H9 (cell line): ENCODE data around the gene THRAP3. TPM values are rescaled to one million over a fixed set of nuclear protein-coding genes. Genes with fewer than 3 reads are reported as not detected.

Experiments
- DNase-seq: peaks from one replicate; pipeline ENCODE4 v3.0.0-alpha.2; 2017
- H2AFZ ChIP-seq: one replicate; pipeline ENCODE4 v1.6.1; 2013; ENCODE audit warnings: mild to moderate bottlenecking, low read length, control low read depth, moderate library complexity
- H2AK5ac ChIP-seq: 2 replicates; pipeline ENCODE4 v1.6.1; 2013; ENCODE audit warnings: low read length, control low read depth, mixed read lengths; ENCODE audit not compliant: insufficient read length
- H2BK120ac ChIP-seq: one replicate; pipeline ENCODE4 v1.6.1; 2013; ENCODE audit warnings: low read depth, mild to moderate bottlenecking, low read length, control low read depth, inconsistent platforms; ENCODE audit not compliant: poor library complexity, severe bottlenecking
- H2BK12ac ChIP-seq: 2 replicates; pipeline ENCODE4 v1.6.1; 2013; ENCODE audit warnings: low read length, control low read depth, mixed read lengths, low read depth; ENCODE audit not compliant: insufficient read length
- H2BK15ac ChIP-seq: 2 replicates; pipeline ENCODE4 v1.6.1; 2013; ENCODE audit warnings: low read depth, low read length, control low read depth
- H2BK20ac ChIP-seq: one replicate; pipeline ENCODE4 v1.6.1; 2013; ENCODE audit warnings: low read depth, mild to moderate bottlenecking, low read length, control low read depth, inconsistent platforms; ENCODE audit not compliant: poor library complexity, severe bottlenecking
- H2BK5ac ChIP-seq: 2 replicates; pipeline ENCODE4 v1.6.1; 2013; ENCODE audit warnings: low read length, control low read depth, mixed read lengths; ENCODE audit not compliant: insufficient read length
- H3K14ac ChIP-seq: 2 replicates; pipeline ENCODE4 v1.6.1; 2013; ENCODE audit warnings: low read length, control low read depth; ENCODE audit not compliant: insufficient read depth
- H3K18ac ChIP-seq: 2 replicates; pipeline ENCODE4 v1.6.1; 2013; ENCODE audit warnings: low read depth, mild to moderate bottlenecking, mixed read lengths, low read length, control low read depth; ENCODE audit not compliant: insufficient read length
- H3K23ac ChIP-seq: 2 replicates; pipeline ENCODE4 v1.6.1; 2013; ENCODE audit warnings: low read length, control low read depth, mixed read lengths, low read depth; ENCODE audit not compliant: insufficient read length
- H3K23me2 ChIP-seq: 2 replicates; pipeline ENCODE4 v1.6.1; 2013; ENCODE audit warnings: low read depth, mild to moderate bottlenecking, mixed read lengths, low read length, control low read depth; ENCODE audit not compliant: insufficient read length, poor library complexity, severe bottlenecking
- H3K27ac ChIP-seq: 2 replicates; pipeline ENCODE4 v1.5.1; 2013; ENCODE audit warnings: low read length, control low read depth, mixed read lengths, low read depth; ENCODE audit not compliant: insufficient read length
- H3K27me3 ChIP-seq: 2 replicates; pipeline ENCODE4 v1.6.1; 2013; ENCODE audit warnings: low read length, control low read depth, inconsistent platforms; ENCODE audit not compliant: insufficient read depth
- H3K4ac ChIP-seq: 2 replicates; pipeline ENCODE4 v1.6.1; 2013; ENCODE audit warnings: low read depth, mild to moderate bottlenecking, control low read depth, inconsistent platforms, low read length, moderate library complexity
- H3K4me1 ChIP-seq: 2 replicates; pipeline ENCODE4 v1.6.1; 2013; ENCODE audit warnings: low read length, control low read depth, inconsistent platforms; ENCODE audit not compliant: insufficient read depth
- H3K4me2 ChIP-seq: 2 replicates; pipeline ENCODE4 v1.6.1; 2013; ENCODE audit warnings: low read length, control low read depth, mixed read lengths; ENCODE audit not compliant: insufficient read length, insufficient read depth
- H3K56ac ChIP-seq: 2 replicates; pipeline ENCODE4 v1.6.1; 2013; ENCODE audit warnings: low read depth, mild to moderate bottlenecking, mixed read lengths, low read length, control low read depth; ENCODE audit not compliant: insufficient read length
- H3K79me1 ChIP-seq: 2 replicates; pipeline ENCODE4 v1.6.1; 2013; ENCODE audit warnings: low read depth, mild to moderate bottlenecking, moderate library complexity, low read length, control low read depth, inconsistent platforms; ENCODE audit not compliant: insufficient read depth, poor library complexity, severe bottlenecking
- H3K79me2 ChIP-seq: 2 replicates; pipeline ENCODE4 v1.6.1; 2013; ENCODE audit warnings: low read length, control low read depth, inconsistent platforms; ENCODE audit not compliant: insufficient read depth
- H3K9ac ChIP-seq: 2 replicates; pipeline ENCODE4 v1.6.1; 2013; ENCODE audit warnings: low read length, control low read depth, mixed read lengths; ENCODE audit not compliant: insufficient read length; ENCODE audit errors: extremely low read depth
- H3K9me3 ChIP-seq: one replicate; pipeline ENCODE4 v1.6.1; 2013; ENCODE audit warnings: low read depth, low read length, inconsistent platforms; ENCODE audit not compliant: control insufficient read depth
- H3T11ph ChIP-seq: one replicate; pipeline ENCODE4 v1.6.1; 2013; ENCODE audit warnings: mild to moderate bottlenecking, low read length, control low read depth, inconsistent platforms
- H4K20me1 ChIP-seq: one replicate; pipeline ENCODE4 v1.6.1; 2013; ENCODE audit not compliant: control insufficient read depth, insufficient read length, insufficient read depth
- H4K5ac ChIP-seq: 2 replicates; pipeline ENCODE4 v1.6.1; 2013; ENCODE audit warnings: low read depth, mild to moderate bottlenecking, mixed read lengths, low read length, control low read depth; ENCODE audit not compliant: insufficient read length
- H4K8ac ChIP-seq: replicated peaks from 2 replicates; pipeline ENCODE4 v1.6.1; 2013; ENCODE audit warnings: low read length, control low read depth, mixed read lengths, low read depth; ENCODE audit not compliant: insufficient read length
- H4K91ac ChIP-seq: 2 replicates; pipeline ENCODE4 v1.6.1; 2013; ENCODE audit warnings: low read depth, mild to moderate bottlenecking, moderate library complexity, mixed read lengths, low read length, control low read depth; ENCODE audit not compliant: insufficient read length
- H3K27ac Mint-ChIP-seq, 3 experiments: 2 replicates in 2 of 3; 3 replicates in 1 of 3; pipeline ENCODE4 v1.8.0; 2020 to 2021; ENCODE audit warnings: mixed read lengths in 3 of 3, mild to moderate bottlenecking in 1 of 3, moderate library complexity in 1 of 3
- H3K27me3 Mint-ChIP-seq: 2 replicates; pipeline ENCODE4 v1.8.0; 2021; ENCODE audit warnings: low read depth, mild to moderate bottlenecking, moderate library complexity, mixed read lengths
- H3K36me3 Mint-ChIP-seq, 3 experiments: 2 replicates in 2 of 3; 3 replicates in 1 of 3; pipeline ENCODE4 v1.8.0; 2020 to 2021; ENCODE audit warnings: low read depth in 3 of 3, mixed read lengths in 3 of 3; ENCODE audit not compliant: insufficient read depth in 1 of 3
- H3K4me1 Mint-ChIP-seq, 2 experiments: 2 replicates each; pipeline ENCODE4 v1.8.0; 2020; ENCODE audit warnings: mixed read lengths in 2 of 2
- H3K4me3 Mint-ChIP-seq, 2 experiments: 2 replicates in 1 of 2; 3 replicates in 1 of 2; pipeline ENCODE4 v1.8.0; 2020 to 2021; ENCODE audit warnings: mild to moderate bottlenecking in 2 of 2, mixed read lengths in 2 of 2, moderate library complexity in 1 of 2
- H3K9me3 Mint-ChIP-seq, 2 experiments: 2 replicates in 1 of 2; 3 replicates in 1 of 2; pipeline ENCODE4 v1.8.0; 2020; ENCODE audit warnings: mild to moderate bottlenecking in 2 of 2, mixed read lengths in 2 of 2, moderate library complexity in 1 of 2
- CTCF ChIP-seq: fragments of 200-600 bp; sonication (generic); conservative IDR thresholded peaks from 3 replicates; pipeline ENCODE4 v1.8.0; 2021; ENCODE audit warnings: antibody characterized with exemption, mild to moderate bottlenecking
- WGBS: extraction: QIAGEN DNeasy Blood & Tissue Kit; methylation state at CpG from one replicate; pipeline ENCODE4 v1.1.7; 2013; ENCODE audit warnings: missing lambda C conversion rate, low lambda C conversion rate, mixed read lengths; ENCODE audit not compliant: insufficient read length; ENCODE audit errors: extremely low coverage; 5-methylcytosine and 5-hydroxymethylcytosine counted together
- total RNA-seq: library from RNA; stranded (reverse); gene quantifications from 2 replicates; pipeline ENCODE4 v1.2.1, GENCODE V29; 2021

THRAP3 gene
- total RNA-seq, 1 experiment from 2014 or later, result 186 TPM

DNA sequence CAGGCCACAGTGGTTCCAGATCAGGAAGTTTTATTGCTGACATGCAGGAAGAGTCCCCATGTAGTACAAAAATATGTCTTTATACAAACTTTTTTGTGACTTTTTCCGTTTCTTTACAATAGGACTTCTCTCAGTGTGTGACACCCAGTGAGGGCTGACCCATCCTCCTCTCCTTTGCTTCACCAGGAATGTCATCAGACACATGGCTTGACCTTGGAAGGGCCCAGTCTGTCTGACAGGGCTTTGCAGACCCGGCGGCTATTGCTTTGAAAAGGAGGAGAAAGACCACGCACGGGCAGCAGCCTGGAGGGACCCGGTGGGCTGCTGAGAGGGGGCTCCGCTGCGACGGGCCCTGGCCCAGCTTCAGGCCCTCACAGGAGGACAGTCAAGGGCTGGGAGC is 115.4 kb downstream of the THRAP3 start:
- H3K79me1 ChIP-seq, result no peaks in the 10 kb centered on the region
- no peaks in the 10 kb centered on the region for H3K9me3 Mint-ChIP-seq
- H3K79me2 ChIP-seq, result no peaks in the 10 kb centered on the region
- H3K14ac ChIP-seq, result no peak overlapping the region
- H3K4me2 ChIP-seq, result no peak overlapping the region
- no peak overlapping the region for H4K5ac ChIP-seq
- H3K4me1 Mint-ChIP-seq, result no peaks in the 10 kb centered on the region
- no peak overlapping the region for H2BK120ac ChIP-seq
- no peak overlapping the region for H3K18ac ChIP-seq
- H3K4me1 ChIP-seq, result no peaks in the 10 kb centered on the region
- H3K23ac ChIP-seq, result no peak overlapping the region
- H3K4me3 Mint-ChIP-seq, result no peak overlapping the region
- no peak overlapping the region for H3K27ac ChIP-seq
- no peak overlapping the region for H3T11ph ChIP-seq
- no peak overlapping the region for H2BK20ac ChIP-seq
- no peak overlapping the region for H2AK5ac ChIP-seq
- H3K9me3 ChIP-seq, result no peaks in the 10 kb centered on the region
- no peak overlapping the region for H3K56ac ChIP-seq
- TF ChIP-seq CTCF, result no peak
- no peaks in the 10 kb centered on the region for H3K27me3 ChIP-seq
- H4K8ac ChIP-seq, result no peak overlapping the region
- no peaks in the 10 kb centered on the region for H4K20me1 ChIP-seq
- no peaks in the 10 kb centered on the region for H3K23me2 ChIP-seq
- H2BK12ac ChIP-seq, result no peak overlapping the region
- no peak overlapping the region for H2AFZ ChIP-seq
- WGBS, result no CpG with 5 or more reads among the region's 9 CpGs
- no peaks in the 10 kb centered on the region; the same call in 1 of the 2 replicates for H3K27me3 Mint-ChIP-seq
- H3K4ac ChIP-seq, result no peak overlapping the region
- no peak overlapping the region; a peak in 1 of 7 replicates for H3K27ac Mint-ChIP-seq
- H3K36me3 Mint-ChIP-seq, result peaks cover 3 to 10% (median 8%) of the 10 kb centered on the region in 3 experiments; a peak in 4 of 7 replicates
- no peak for DNase-seq
- no peak overlapping the region for H2BK5ac ChIP-seq
- H2BK15ac ChIP-seq, result no peak overlapping the region
- H3K9ac ChIP-seq, result no peak overlapping the region
- H4K91ac ChIP-seq, result no peak overlapping the region
